Stimulated activated CD8-positive, alpha-beta memory T cell treated with anti-CD3 and anti-CD28 coated beads, Interleukin-15, amount 100 ng/mL, for 24 hours (primary cell): ENCODE data around the gene RELCH.

ENCODE experiments used
- DNase-seq: peaks from one replicate; pipeline ENCODE4 v3.0.0-alpha.2; 2020; ENCODE audit warnings: low read depth

Gene RELCH

DNA sequence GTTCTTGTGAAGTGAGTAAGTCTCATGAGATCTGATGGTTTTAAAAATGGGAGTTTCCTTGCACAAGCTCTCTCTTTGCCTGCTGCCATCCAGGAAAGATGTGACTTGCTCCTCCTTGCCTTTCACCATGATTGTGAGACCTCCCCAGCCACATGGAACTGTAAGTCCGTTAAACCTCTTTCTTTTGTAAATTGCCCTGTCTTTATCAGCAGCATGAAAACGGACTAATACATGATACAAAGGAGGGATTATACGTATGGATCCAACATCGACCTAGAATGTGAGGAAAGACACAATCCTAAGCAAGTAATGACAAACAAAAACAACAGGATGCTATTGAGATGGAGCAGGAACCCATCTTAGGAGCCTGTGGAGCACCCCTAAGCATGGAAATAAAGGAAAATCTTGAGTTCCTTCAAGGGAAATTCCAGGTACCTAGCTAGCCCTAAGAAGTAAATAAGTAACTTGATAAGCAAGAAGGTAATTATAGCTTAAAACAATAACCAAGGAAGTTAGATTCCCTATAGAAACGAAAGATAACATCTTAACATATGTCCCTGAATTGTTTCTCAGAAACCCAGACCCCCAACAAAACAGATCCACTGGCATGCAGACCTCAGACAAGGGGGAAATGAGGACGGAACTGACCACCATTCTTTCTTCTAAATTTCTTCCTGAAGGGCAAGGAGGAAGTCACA is 136.6 kb downstream of the RELCH start:
- DNase-seq: no peak

- DNase-seq: no peak
Observed at GRCh38 chr18:62324181-62324828, 137.2 kb downstream of the RELCH start.

DNA sequence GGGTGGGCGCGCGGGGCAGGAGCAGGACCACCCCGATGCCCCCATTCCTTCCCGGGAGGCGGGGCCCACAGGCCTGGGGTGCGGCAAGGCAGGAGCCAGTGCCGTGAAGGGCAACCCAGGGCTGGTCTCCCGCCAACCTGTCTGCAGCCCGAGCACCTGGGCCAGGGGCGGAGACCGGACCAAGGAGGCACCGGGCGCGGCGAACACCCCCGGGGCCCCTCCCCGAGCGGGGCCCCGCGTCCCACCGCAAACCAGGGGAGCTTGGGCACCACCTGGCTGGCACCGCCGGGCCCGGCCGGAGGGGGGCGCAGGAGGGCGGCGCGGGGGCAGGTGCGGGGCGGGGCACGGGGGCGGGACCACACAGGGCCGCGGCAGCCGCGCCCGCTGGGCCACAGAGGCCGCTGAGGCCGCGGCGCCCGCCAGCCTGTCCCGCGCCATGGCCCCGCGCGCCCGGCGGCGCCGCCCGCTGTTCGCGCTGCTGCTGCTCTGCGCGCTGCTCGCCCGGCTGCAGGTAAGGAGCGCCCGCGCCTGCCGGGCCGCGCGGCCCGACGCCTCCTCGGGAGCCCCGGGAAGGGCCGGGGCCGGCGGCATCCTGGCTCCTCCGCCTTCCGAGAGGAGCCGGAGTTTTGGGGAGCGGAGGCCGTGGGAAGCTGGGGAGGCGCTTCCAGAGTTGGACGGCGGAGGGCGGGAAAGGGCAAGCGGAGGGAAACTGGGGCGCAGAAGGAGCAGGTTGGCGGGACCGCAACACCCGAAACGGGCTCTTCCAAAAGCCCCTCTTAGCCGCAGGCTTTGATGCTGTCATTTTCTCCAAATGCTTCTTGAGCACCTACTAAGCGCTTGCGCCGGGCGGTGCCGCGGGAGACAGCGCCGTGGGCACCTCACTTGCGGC is 138.1 kb downstream of the RELCH start, which contains the start of gene TNFRSF11A:
TSS of gene TNFRSF11A (plus strand) at position 394 of the 889 bp plus-strand sequence. CDS start at position 437, 43 bp downstream.
- peak; percentile 50 for DNase-seq

DNA sequence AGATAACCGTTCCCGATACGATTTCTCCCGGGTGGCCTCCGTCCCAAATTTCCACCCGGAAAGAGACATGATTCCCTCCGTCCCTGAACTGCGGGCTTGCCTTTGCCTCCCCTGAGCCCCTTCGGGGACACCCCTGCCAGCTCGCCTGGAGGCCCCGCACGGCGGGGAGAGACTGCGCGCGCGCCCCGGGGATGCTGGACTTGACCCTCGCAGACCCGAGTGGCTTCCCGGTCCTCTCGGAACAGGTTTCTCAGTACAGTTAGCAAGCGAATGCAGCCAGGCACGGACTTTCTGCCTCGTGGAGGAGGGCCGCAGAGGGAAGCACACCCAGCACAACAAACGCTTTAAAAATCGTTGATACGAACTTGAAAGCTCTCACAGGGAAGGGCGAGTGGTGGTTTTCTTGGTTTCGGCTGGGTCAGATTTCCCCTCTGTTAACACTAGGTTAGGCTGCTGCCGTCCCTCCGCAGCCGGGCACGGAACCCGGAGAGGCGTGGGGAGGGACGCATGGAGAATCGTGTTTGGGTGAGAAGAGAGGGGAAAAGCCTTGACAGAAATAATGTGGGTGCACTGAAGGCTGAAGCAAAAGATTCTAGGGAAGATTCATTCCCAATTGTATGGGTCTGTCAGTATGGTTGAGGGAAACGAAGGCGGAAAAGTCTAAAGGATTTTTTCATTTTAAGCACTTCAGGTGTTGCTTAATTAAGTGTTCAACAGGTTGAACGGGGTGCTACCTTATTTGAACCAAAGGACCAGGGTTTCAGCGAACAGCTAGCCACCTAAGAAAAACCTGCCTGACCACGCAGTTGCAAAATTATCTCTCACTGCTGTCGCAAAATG is 139.0 kb downstream of the RELCH start:
- no peak for DNase-seq

GRCh38 chr18:62326646-62327348 is 139.7 kb downstream of the RELCH start:
- no peak for DNase-seq

GRCh38 chr18:62327977-62328376 is 140.9 kb downstream of the RELCH start:
- no peak for DNase-seq

DNA sequence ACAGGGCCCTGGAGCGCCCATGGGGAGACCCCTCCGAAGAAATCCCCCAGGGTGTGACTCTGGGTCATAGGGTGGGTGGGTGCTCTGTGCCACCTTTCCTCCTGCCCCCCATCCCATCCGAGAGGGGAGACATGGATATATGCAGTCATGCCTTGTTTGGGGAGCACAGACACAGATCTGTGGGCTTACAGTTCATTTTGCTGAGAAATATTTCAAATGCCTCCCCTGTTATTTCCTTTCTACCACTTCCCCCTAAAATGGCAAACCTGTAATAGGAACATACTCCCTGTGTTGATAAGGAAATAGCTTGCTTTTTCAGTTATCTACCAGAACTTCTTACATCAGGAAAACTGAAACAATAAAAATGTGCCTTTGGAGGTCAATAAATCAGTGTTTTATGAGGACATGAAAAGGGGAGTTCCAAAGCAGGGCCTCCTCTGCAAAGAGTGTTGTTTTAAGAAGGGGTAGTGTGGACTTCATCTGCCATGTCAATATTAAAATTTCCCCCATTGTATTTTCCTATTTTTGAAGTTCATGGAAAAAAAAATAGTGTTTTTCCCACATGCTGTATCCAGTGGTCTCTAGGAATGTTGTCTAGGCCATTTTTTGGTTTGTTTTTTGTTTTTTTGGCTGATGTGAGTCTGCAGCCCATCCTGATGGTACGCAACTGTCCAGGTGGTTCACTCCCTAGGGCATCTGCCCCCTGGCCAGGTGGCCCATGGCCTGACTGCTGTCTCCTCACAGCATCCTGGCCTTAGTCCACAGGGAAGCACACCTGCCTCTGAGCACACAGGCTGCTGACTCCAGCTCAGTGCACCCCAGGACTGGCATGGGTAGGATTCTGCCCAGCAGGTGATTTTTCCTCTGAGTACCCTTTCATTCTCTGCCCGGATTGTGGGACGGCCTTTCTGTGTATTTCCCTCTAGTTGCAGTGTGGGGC is 141.8 kb downstream of the RELCH start:
- DNase-seq: no peak

DNA sequence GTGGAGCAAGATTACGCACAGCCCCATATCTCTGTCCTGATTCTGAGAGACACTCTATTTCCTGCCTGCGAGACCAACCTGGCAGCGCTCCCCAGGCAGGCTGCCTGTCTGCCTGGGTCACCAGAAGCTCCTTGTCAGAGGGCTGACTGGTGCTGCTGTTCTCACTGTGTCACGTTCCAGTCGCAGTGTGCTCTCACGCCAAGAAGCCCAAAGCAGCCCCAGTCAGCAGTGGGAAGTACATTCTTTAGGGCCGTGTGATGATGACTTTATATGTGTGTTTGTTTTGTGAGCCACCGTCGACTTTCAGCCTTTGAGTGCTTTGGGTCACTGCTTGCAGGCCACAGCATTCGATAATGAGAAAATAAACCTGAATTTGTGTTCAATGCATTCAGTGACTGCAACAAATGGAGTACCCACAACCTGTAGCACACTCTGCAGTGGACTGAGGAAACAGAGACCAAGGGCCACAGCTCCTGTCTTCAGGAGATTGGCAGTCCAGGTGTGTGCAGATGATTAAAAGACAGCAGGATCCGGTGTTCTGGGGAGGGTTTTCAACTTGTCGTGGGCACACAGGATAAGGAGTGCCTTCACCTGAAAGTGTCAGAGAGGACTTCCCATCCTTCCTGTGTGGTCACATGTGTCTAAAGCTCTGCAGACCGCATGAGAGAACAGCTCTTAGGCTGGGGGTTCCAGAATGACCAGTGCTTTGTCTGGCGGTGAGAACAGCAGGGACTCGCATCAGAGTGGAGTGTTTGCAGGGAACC is 142.8 kb downstream of the RELCH start:
- no peak for DNase-seq

DNA sequence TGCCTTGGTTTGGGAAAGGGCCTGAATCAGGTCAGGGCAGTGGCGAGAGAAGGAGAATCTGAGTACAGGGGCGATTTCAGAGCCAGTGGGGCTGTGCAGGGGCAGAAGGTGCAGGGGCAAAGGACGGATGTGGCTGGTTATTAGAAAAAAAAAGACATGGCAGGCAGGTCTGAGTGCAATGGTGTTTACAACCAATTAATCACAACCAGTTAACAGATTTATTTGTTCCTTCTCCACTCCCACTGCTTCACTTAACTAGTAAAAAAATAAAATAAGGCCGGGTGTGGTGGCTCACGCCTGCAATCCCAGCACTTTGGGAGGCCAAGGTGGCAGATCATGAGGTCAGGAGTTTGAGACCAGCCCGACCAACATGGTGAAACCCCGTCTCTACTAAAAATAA is 143.6 kb downstream of the RELCH start:
- no peak for DNase-seq

DNA sequence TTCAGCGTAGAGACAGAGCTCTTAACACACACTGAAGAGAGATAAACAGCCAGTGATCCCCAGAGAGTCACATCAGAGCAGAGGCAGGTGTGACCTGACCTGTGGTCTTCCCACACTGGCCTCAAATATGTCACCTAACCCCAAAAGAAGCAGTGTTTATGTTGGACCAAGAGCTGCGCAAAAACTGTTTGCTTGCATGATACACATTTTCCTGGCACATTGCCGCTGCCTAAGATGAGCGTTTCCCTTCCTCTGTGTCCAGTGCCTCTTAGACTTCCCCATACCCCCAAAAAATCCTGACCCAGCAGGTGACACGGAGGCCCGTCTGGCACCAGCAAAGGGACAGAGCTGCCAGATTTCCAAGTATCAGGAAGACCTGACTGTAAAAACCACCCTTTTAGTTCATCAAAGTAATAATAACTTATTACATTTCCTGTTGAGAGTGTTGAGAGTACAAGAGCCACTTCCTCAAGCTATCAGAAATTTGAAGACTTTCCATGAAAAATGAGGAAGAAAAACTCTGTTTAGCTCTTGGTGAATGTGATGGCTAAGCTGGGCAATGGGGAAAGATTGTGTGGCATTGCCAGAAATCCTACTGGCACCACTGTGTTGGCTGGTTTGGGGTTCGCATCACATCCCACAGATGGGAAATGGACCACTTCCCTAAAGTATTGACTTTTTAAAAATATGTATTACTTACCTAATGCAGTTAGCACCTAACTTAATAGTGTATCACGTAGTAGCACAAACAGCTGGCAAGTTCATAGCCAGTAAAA is 144.7 kb downstream of the RELCH start:
- DNase-seq: no peak

GRCh38 chr18:62332431-62332830 is 145.4 kb downstream of the RELCH start:
- DNase-seq: no peak

DNA sequence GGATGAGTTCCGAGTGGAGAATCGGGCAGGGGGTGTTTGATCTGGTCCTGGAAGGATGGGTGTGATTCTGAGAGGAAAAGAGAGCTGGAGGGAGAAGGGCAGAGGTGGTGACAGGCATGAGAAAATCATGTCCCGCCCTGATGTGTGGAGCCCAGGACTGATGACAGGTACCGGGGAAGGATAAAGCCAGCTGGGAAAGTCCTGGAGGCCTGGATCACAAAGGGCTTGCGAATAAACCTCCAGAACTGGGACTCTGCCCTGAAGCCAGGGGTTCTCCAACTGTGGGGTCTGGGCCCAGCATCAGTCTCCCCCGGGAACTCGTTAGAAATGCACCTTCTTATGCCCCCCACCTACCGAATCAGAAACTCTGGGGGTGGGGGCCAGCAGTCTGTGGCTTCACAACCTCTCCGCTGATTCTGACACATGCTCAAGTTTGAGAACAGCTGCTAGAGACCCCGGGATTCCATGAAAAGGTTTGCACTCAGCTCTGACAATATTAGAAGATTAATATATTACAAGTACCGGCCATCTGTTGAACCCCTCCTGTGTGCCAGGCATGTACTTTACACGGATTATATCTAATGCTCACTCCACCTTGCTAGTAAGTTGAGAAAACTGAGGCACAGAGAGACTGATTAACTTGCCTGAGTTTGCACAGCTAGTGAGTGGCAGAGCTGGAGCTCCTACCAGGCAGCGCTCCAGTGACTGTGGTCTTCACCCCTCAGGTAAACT is 146.1 kb downstream of the RELCH start:
- DNase-seq: no peak

DNA sequence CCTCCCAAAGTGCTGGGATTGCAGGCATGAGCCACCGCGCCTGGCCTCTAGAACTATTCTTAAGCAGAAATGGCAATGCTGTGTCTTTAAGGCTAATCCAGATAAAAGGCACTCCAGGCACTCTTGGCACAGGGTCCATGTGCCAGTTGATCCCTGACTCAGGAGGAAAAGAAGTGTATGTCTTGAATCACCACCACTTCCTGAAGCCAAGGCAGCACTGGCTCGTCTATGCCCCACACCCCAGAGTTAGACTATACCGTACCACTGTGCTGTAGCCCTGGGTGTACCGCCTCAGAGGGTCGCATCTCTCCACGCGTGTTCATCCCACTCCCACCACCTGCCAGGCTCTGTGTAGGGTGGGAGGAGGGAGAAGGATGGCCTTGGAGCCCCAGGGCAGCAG is 147.1 kb downstream of the RELCH start:
- no peak for DNase-seq

DNA sequence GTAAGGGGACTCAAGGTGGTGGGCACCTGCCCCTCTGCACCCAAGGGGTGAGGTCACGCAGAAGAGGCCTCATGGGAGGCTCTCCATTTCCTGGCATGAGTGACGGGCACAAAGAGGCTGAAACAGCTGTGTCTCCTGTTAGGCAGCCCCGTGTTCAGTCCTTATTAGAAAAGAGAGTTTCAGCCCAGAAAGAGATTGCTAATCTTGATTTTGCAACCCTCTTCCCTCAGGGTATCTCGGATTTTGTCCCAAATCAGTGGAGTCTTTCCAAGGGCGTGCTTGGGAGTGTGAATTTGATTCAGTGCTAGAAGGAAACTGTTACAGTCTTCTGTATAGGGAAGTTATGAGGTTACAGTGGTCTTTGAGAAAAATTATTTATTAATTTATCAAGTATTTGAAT is 148.4 kb downstream of the RELCH start:
- no peak for DNase-seq

DNA sequence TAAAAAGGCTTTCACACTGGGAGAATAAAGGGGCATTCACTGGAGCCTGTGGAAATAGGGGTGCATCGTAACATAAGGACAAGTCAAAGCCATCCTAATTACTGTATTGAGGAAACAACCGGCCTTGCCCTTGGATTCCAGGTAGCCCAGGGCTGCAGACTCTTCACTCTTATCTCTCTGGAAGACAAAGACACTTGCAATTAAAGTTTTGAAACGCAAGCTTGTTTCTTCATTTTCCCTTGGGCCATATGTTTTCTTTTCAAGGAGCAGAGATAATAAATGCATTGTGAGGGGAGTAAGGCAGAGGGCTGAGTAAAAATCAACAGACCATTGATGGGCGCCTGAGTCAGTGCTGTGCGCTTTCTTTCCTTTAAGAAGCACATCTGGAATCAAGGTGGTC is 149.6 kb downstream of the RELCH start:
- no peak for DNase-seq

DNA sequence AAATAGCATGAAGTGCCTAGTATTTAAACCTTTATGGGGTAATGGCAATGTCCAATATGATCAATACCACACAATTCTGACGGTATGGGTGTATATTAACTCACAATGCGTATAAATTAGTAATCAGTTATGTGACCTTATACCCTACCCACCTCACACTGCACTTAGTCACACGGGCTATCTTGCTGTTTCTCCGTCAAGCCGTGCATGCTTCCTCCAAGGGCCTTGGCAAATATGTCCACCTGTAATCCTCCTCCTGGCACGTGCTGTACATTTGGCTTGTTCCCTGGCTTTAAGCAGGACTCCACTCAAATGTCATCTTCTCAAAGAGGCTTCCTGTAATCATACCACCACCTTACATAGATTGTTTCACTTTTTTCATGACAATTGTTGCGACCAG is 150.3 kb downstream of the RELCH start:
- no peak for DNase-seq

DNA sequence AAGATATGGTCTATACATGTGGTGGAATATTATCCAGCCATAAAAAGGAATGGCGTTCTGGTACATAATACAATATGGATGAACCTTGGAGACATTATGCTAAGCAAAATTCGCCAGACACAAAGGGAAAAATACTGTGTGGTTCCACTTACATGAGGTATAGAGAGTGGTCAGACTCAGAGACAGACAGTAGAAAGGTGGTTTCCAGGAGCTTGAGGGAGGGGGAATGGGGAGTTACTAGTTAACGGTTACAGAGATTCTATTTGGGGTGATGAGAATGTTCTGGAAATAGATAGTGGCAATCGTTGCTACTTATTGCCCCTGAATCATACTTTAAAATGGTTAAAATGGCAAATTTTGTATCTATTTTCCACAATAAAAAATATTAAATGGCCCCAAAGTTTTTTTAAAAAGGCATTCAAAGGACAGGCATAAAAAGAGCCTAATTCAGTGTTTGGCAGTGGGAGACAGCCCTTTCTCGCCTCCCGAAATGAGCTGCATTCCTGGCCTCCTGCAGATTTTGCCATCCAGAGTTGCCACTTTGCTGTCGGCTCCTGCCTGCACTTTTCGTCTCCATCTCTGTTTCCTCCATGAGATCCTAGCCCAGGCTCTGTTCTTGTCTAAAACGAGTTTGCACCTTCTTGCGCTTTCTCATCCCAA is 151.5 kb downstream of the RELCH start:
- no peak for DNase-seq
